IMR-90 (cell line): ENCODE results near the gene CTIF. TPM values are rescaled to one million over a fixed set of nuclear protein-coding genes. Genes with fewer than 3 reads are reported as not detected.

Experiments used
- ATAC-seq: fragments of 200-7000 bp; cut with Tn5 transposase; 2 replicates; pipeline ENCODE4 v1.9.1; 2020; ENCODE audit warnings: low read depth, mild to moderate bottlenecking, moderate library complexity
- BruUV-seq: library from RNA; stranded (reverse); fragments of 400-500 nt; replicated peaks from 2 replicates; lab custom pipeline; 2021; lab: Mats Ljungman, UMichigan
- CTCF ChIA-PET: fragments of 300-600 bp; formaldehyde crosslinking; extraction: SDS; loops from one replicate; lab custom pipeline; 2021; ENCODE audit warnings: antibody characterized with exemption; lab: Yijun Ruan, JAX
- POLR2A ChIA-PET: fragments of 300-600 bp; sonication (Branson Sonifier 250); formaldehyde crosslinking; loops from one replicate; lab custom pipeline; 2022; ENCODE audit warnings: antibody characterized with exemption; ENCODE audit not compliant: unreplicated experiment; lab: Charles Lee
- DNase-seq: peaks from one replicate; pipeline ENCODE4 v3.0.0; 2013
- H2AFZ ChIP-seq: replicated peaks from 2 replicates; pipeline ENCODE3; 2013; ENCODE audit warnings: low read length, mild to moderate bottlenecking; ENCODE audit not compliant: poor library complexity
- H2AK5ac ChIP-seq: 2 replicates; pipeline ENCODE4 v1.6.1; 2013; ENCODE audit warnings: low read depth, low read length, inconsistent platforms
- H2AK9ac ChIP-seq: replicated peaks from 2 replicates; pipeline ENCODE3; 2013; ENCODE audit warnings: mild to moderate bottlenecking, low read depth, low read length, moderate library complexity; ENCODE audit not compliant: poor library complexity
- H2BK120ac ChIP-seq: 2 replicates; pipeline ENCODE4 v1.6.1; 2013; ENCODE audit warnings: low read depth, low read length, inconsistent platforms
- H2BK15ac ChIP-seq: 3 replicates; pipeline ENCODE4 v1.6.1; 2013; ENCODE audit warnings: low read depth, low read length, inconsistent platforms
- H2BK20ac ChIP-seq: 2 replicates; pipeline ENCODE4 v1.6.1; 2013; ENCODE audit warnings: low read depth, mild to moderate bottlenecking, inconsistent platforms, low read length, moderate library complexity
- H2BK5ac ChIP-seq: 2 replicates; pipeline ENCODE4 v1.6.1; 2013; ENCODE audit warnings: mild to moderate bottlenecking, low read depth, low read length, inconsistent platforms; ENCODE audit not compliant: poor library complexity, severe bottlenecking
- H3K14ac ChIP-seq: replicated peaks from 2 replicates; pipeline ENCODE4 v1.6.1; 2013; ENCODE audit warnings: low read depth, low read length, inconsistent platforms
- H3K18ac ChIP-seq: 2 replicates; pipeline ENCODE4 v1.6.1; 2013; ENCODE audit warnings: low read depth, low read length, control low read depth
- H3K23ac ChIP-seq: 2 replicates; pipeline ENCODE4 v1.6.1; 2013; ENCODE audit warnings: low read depth, low read length, inconsistent platforms
- H3K27ac ChIP-seq: 2 replicates; pipeline ENCODE4 v1.5.1; 2013; ENCODE audit warnings: mild to moderate bottlenecking, control low read depth, low read length; ENCODE audit not compliant: insufficient read depth
- H3K27me3 ChIP-seq: 2 replicates; pipeline ENCODE4 v1.6.1; 2013; ENCODE audit warnings: low read length; ENCODE audit not compliant: control insufficient read depth, insufficient read depth
- H3K36me3 ChIP-seq: 2 replicates; pipeline ENCODE4 v1.6.1; 2013; ENCODE audit warnings: low read length, mixed read lengths; ENCODE audit not compliant: control insufficient read depth, insufficient read depth
- H3K4ac ChIP-seq: 2 replicates; pipeline ENCODE4 v1.6.1; 2013; ENCODE audit warnings: low read depth, low read length, inconsistent platforms
- H3K4me1 ChIP-seq: 2 replicates; pipeline ENCODE4 v1.6.1; 2013; ENCODE audit warnings: low read length, mixed read lengths; ENCODE audit not compliant: control insufficient read depth, insufficient read depth
- H3K4me2 ChIP-seq: 2 replicates; pipeline ENCODE4 v1.6.1; 2013; ENCODE audit warnings: low read depth, mild to moderate bottlenecking, control low read depth, low read length, moderate library complexity
- H3K4me3 ChIP-seq: 2 replicates; pipeline ENCODE4 v1.5.1; 2013; ENCODE audit warnings: low read depth, mild to moderate bottlenecking, control low read depth, low read length, moderate library complexity; ENCODE audit not compliant: insufficient read depth
- H3K56ac ChIP-seq: 2 replicates; pipeline ENCODE4 v1.6.1; 2013; ENCODE audit warnings: low read length, inconsistent platforms; ENCODE audit not compliant: insufficient read depth; ENCODE audit errors: extremely low read depth
- H3K79me1 ChIP-seq, 2 experiments: 2 replicates each; pipeline ENCODE4 v1.6.1; 2013; ENCODE audit warnings: low read length in 2 of 2, inconsistent platforms in 1 of 2, low read depth in 1 of 2
- H3K9ac ChIP-seq: 2 replicates; pipeline ENCODE4 v1.6.1; 2013; ENCODE audit warnings: low read depth, low read length, control low read depth
- H3K9me1 ChIP-seq: 2 replicates; pipeline ENCODE4 v1.6.1; 2013; ENCODE audit warnings: low read length, inconsistent platforms; ENCODE audit not compliant: insufficient read depth
- H3K9me3 ChIP-seq: 2 replicates; pipeline ENCODE4 v1.6.1; 2013; ENCODE audit warnings: low read length; ENCODE audit not compliant: control insufficient read depth, insufficient read depth
- H4K20me1 ChIP-seq: 2 replicates; pipeline ENCODE4 v1.6.1; 2013; ENCODE audit warnings: low read length, inconsistent platforms; ENCODE audit not compliant: insufficient read depth
- H4K5ac ChIP-seq: 2 replicates; pipeline ENCODE4 v1.6.1; 2013; ENCODE audit warnings: mild to moderate bottlenecking, low read depth, low read length, control low read depth
- H4K8ac ChIP-seq, 2 experiments: 2 replicates each; pipeline ENCODE4 v1.6.1; 2013; ENCODE audit warnings: low read depth in 2 of 2, low read length in 2 of 2, control low read depth in 1 of 2, inconsistent platforms in 1 of 2
- H4K91ac ChIP-seq: 2 replicates; pipeline ENCODE4 v1.6.1; 2013; ENCODE audit warnings: low read depth, low read length, inconsistent platforms; ENCODE audit not compliant: insufficient read depth
- FOS ChIP-seq: fragments of 150-350 bp; IDR thresholded peaks from 2 replicates; pipeline ENCODE4 v1.6.1; 2016; ENCODE audit warnings: low read depth, low read length
- NFE2L2 ChIP-seq: fragments of 150-350 bp; IDR thresholded peaks from 2 replicates; pipeline ENCODE4 v1.6.1; 2016; ENCODE audit warnings: low read depth, mild to moderate bottlenecking, low read length
- RCOR1 ChIP-seq: IDR thresholded peaks from 2 replicates; pipeline ENCODE4 v1.6.1; 2012; ENCODE audit warnings: mild to moderate bottlenecking, low read length, improper control_type of control experiment; ENCODE audit not compliant: insufficient replicate concordance
- WGBS, 2 experiments: methylation state at CpG; one replicate each; pipeline versions ENCODE4 v1.1.5 to v1.1.7; 2013; ENCODE audit warnings: missing lambda C conversion rate in 2 of 2; ENCODE audit not compliant: insufficient read length in 1 of 2; ENCODE audit errors: extremely low coverage in 2 of 2; 5-methylcytosine and 5-hydroxymethylcytosine counted together
- dilution Hi-C: fragments of 300-500 bp; cut with HindIII; formaldehyde crosslinking; loops from one replicate; pipeline ENCODE4 v1.14.3; 2018; ENCODE audit warnings: low sequenced_read_pairs; ENCODE audit not compliant: unreplicated experiment
- in situ Hi-C: fragments of 300-500 bp; cut with MboI; formaldehyde crosslinking; loops from 3 replicates; pipeline ENCODE4 v1.14.3; 2019; ENCODE audit warnings: low sequenced_read_pairs, inconsistent platforms, mixed read lengths
- intact Hi-C: fragments of 100-400 bp; cut with micrococcal nuclease; formaldehyde crosslinking; loops from 2 replicates; pipeline ENCODE4 v1.10.0; 2022
- polyA plus RNA-seq, 3 experiments: library from polyadenylated mRNA; depleted of rRNA; stranded (reverse); fragments of >200 nt; gene quantifications; 2 replicates each; pipeline ENCODE4 v1.2.3, GENCODE V29; 2012; ENCODE audit warnings: low replicate concordance in 1 of 3
- total RNA-seq: library from RNA; depleted of rRNA; stranded (reverse); fragments of >200 nt; gene quantifications from 2 replicates; pipeline ENCODE4 v1.2.3, GENCODE V29; 2012

Gene CTIF
- total and polyA plus RNA-seq, 2 of the 4 experiments (the other 2 are of a cell fraction), result 25.1 to 57.0 TPM

DNA sequence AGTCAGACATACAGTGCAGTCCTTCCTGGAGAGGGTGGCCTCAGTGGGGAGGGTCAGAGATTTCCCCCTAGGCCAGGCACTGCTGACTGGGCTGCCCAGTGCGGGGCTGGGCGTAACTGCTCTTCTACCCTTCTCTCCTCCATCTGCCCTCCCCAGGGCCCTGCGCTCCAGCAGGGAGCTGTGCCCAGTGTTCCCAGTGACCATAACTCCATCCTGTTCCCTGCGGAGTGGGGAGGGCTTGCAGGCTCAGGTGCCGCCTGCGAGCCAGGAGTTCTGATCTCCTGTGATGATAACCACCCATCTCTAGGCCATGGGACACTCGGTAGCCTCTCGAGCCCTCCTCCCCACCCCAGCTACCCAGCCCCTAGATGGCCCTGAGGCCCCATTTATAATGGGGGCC, 304.3 kb downstream of the CTIF start:
- no peaks in the 10 kb centered on the region; the same call in 1 of the 2 replicates for H4K20me1 ChIP-seq
- no peak overlapping the region for H3K56ac ChIP-seq
- H2AFZ ChIP-seq, result no peak overlapping the region
- no peak overlapping the region for H2BK15ac ChIP-seq
- CTCF ChIA-PET, result no interaction called here
- peaks cover 25% of the 10 kb centered on the region for H3K4me1 ChIP-seq
- in situ Hi-C loops (no loop called here), intact Hi-C loops (no loop called here), dilution Hi-C loops (no loop called here)
- no CpG with 5 or more reads among the region's 8 CpGs for WGBS, 2 experiments
- TF ChIP-seq FOS, result no peak
- no peak for TF ChIP-seq NFE2L2
- no peak for TF ChIP-seq RCOR1
- no peak overlapping the region for H4K5ac ChIP-seq
- H2BK5ac ChIP-seq, result no peak overlapping the region
- DNase-seq (no peak), ATAC-seq (no peak)
- no peak overlapping the region for H3K4me3 ChIP-seq
- H3K23ac ChIP-seq, result no peak overlapping the region
- no peak overlapping the region for H3K4me2 ChIP-seq
- peaks cover 20% of the 10 kb centered on the region for H3K9me1 ChIP-seq
- no peaks in the 10 kb centered on the region for H3K9me3 ChIP-seq
- H3K4ac ChIP-seq, result no peak overlapping the region
- no peak overlapping the region for H3K18ac ChIP-seq
- H3K9ac ChIP-seq, result no peak overlapping the region
- H4K8ac ChIP-seq, result no peak overlapping the region
- H2BK20ac ChIP-seq, result no peak overlapping the region
- H3K27me3 ChIP-seq, result no peaks in the 10 kb centered on the region
- H3K14ac ChIP-seq, result no peak overlapping the region
- no peak overlapping the region for H2AK5ac ChIP-seq
- no peak overlapping the region for H3K27ac ChIP-seq
- H3K79me1 ChIP-seq, result peaks cover 22 to 76% of the 10 kb centered on the region in 2 experiments
- POLR2A ChIA-PET, result no interaction called here
- H2BK120ac ChIP-seq, result no peak overlapping the region
- H4K91ac ChIP-seq, result no peak overlapping the region
- H2AK9ac ChIP-seq, result no peak overlapping the region
- BruUV-seq, result no TSS peak
- H3K36me3 ChIP-seq, result peaks cover 8% of the 10 kb centered on the region; the same call in 1 of the 2 replicates
